GM12873 (cell line): Measurements from ENCODE around the gene TBC1D26.

Experiments used
- TF ChIP-seq, protein P1 (sequence below): IDR thresholded peaks from 2 replicates; pipeline ENCODE4 v1.5.1; 2012; ENCODE audit warnings: low read depth, mild to moderate bottlenecking, moderate library complexity, low read length, control low read depth; ENCODE audit not compliant: insufficient read depth; ENCODE audit errors: missing control alignments

TBC1D26 gene

DNA sequence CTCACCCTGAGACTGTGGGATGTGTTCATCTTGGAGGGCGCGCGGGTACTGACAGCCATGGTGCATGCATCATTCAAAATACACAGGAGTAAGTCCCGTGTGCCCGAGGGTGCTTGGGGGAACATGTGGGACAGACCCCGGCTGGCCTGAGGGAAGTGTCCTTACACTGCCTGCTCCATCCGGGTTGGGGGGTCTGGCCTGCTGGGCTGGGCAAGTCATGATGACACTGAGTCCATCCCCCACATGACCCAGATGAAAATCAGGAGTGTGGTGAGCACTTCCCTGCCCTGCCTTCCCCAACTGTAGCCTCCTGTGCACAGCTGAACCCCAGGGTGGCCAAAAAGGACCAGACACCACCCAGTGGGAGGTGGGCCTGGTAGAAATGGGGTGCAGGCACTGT is 10.8 kb downstream of the TBC1D26 start:
- TF ChIP-seq, protein P1, sequence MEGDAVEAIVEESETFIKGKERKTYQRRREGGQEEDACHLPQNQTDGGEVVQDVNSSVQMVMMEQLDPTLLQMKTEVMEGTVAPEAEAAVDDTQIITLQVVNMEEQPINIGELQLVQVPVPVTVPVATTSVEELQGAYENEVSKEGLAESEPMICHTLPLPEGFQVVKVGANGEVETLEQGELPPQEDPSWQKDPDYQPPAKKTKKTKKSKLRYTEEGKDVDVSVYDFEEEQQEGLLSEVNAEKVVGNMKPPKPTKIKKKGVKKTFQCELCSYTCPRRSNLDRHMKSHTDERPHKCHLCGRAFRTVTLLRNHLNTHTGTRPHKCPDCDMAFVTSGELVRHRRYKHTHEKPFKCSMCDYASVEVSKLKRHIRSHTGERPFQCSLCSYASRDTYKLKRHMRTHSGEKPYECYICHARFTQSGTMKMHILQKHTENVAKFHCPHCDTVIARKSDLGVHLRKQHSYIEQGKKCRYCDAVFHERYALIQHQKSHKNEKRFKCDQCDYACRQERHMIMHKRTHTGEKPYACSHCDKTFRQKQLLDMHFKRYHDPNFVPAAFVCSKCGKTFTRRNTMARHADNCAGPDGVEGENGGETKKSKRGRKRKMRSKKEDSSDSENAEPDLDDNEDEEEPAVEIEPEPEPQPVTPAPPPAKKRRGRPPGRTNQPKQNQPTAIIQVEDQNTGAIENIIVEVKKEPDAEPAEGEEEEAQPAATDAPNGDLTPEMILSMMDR, result no peak

DNA sequence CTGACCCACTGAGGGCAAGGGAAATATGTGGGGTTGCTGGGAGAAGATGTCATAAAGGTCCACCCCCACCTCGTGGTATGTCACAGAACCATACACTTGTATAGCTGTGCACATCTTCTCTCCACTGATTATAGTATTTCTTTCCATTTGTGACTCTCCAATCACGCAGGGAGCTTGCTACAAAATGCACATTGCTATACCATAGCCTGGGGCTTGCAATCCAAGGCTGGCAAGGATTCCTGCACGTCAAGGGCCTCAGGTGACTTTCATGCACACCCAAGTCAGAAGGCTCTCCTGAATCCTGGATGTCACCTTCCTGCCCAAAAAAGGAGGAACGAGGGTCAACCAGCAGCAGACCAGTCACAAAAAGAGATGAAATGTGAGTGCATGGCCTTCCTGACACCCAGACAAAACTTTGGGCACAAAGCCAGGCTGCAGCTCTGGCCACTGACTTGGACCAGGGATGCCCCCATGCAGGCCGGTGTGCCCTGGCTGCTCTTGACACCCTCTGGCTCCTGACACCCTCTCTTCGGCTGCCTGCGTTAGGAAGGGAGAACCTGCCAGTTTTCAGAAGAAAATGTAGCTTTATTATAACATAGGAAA is 12.1 kb downstream of the TBC1D26 start:
- TF ChIP-seq, protein P1, result no peak

- TF ChIP-seq, protein P1, result no peak
These were observed 12.8 kb downstream of the TBC1D26 start for GRCh38 chr17:15744885-15745284.

DNA sequence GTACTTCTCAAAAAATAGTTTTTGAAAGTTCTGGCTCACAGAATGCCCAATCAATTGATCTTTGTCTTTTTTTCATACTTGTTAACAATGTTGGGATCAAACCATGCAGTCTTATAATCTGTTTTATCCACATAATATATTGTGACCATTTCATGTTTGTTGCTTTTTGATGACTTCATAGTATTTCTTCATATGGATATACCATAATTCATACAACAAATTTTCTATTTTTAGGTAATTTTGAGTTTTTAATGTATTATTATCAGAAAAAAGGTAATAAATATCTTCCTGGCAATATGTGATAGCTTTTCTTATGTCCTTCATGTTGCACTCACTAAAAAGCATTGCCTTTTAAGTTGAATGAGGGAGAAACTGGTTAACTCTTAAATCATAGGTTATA is 44.8 kb downstream of the TBC1D26 start:
- TF ChIP-seq, protein P1, result no peak

GRCh38 chr17:15777297-15777696 is 45.2 kb downstream of the TBC1D26 start:
- TF ChIP-seq, protein P1, result no peak

GRCh38 chr17:15777717-15778116 is 45.6 kb downstream of the TBC1D26 start:
- TF ChIP-seq, protein P1, result no peak

DNA sequence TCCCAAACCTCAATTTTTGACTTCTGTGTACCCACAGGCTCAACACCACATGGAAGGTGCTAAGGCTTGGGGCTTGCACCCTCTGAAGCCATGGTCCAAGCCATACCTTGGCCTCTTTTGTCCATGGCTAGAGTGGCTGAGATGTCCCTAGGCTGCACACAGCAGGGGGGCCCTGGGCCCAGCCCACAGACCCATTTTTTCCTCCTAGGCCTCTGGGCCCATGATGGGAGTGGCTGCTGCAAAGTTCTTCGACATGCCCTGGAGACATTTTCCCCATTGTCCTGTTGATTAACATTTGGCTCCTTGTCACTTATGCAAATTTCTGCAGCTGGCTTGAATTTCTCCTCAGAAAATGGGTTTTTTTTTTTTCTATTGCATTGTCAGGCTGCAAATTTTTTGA is 47.0 kb downstream of the TBC1D26 start:
- TF ChIP-seq, protein P1, result no peak
